Endothelial cell of umbilical vein (primary cell): ENCODE measurements around the gene TRPM3. TPM values are rescaled to one million over a fixed set of nuclear protein-coding genes. Genes with fewer than 3 reads are reported as not detected.

ENCODE experiments used
- BruUV-seq: library from RNA; stranded (reverse); fragments of 400-500 nt; replicated peaks from 2 replicates; lab custom pipeline; 2021; lab: Mats Ljungman, UMichigan
- CTCF ChIA-PET: fragments of 300-600, 350-600 bp; sonication (Branson Sonifier 250); formaldehyde crosslinking; loops from one replicate; lab custom pipeline; 2021; ENCODE audit warnings: antibody characterized with exemption, inconsistent platforms; lab: Charles Lee
- POLR2A ChIA-PET: fragments of 300-600, 350-600 bp; sonication (Branson Sonifier 250); formaldehyde crosslinking; loops from one replicate; lab custom pipeline; 2021; ENCODE audit warnings: antibody characterized with exemption, inconsistent platforms; lab: Charles Lee
- DNase-seq: peaks from one replicate; pipeline ENCODE4 v3.0.0-alpha.2; 2011; ENCODE audit warnings: low read depth, low spot score
- FAIRE-seq: peaks from 2 replicates; lab custom pipeline; 2011; peaks lifted over from hg19 to GRCh38; lab: Jason Lieb, UNC
- H2AFZ ChIP-seq: 2 replicates; pipeline ENCODE4 v1.6.0; 2012; ENCODE audit warnings: low read depth, low read length, control low read depth, inconsistent platforms
- H3K27ac ChIP-seq: 2 replicates; pipeline ENCODE4 v1.5.1; 2011; ENCODE audit warnings: low read depth, mild to moderate bottlenecking, control low read depth, low read length, moderate library complexity; ENCODE audit not compliant: insufficient read depth
- H3K27me3 ChIP-seq, 2 experiments: 2 replicates each; pipeline versions ENCODE4 v1.6.0 to v1.6.1; 2011; ENCODE audit warnings: low read length in 2 of 2, mixed read lengths in 1 of 2; ENCODE audit not compliant: control insufficient read depth in 2 of 2, insufficient read depth in 2 of 2
- H3K36me3 ChIP-seq, 2 experiments: 2 replicates in 1 of 2; 3 replicates in 1 of 2; pipeline ENCODE4 v1.5.1; 2011; ENCODE audit warnings: low read length in 2 of 2, mild to moderate bottlenecking in 1 of 2, moderate library complexity in 1 of 2; ENCODE audit not compliant: control insufficient read depth in 2 of 2, insufficient read depth in 2 of 2; ENCODE audit errors: extremely low read depth in 1 of 2
- H3K4me1 ChIP-seq: 3 replicates; pipeline ENCODE4 v1.5.1; 2011; ENCODE audit warnings: mild to moderate bottlenecking, low read length; ENCODE audit not compliant: control insufficient read depth, insufficient read depth; ENCODE audit errors: extremely low read depth
- H3K4me2 ChIP-seq: 2 replicates; pipeline ENCODE4 v1.6.1; 2011; ENCODE audit warnings: low read length, control low read depth, mixed read lengths; ENCODE audit not compliant: insufficient read depth
- H3K4me3 ChIP-seq, 3 experiments: fragments of 200-600 bp in 1 of 3; sonication (generic), shearing (Covaris generic) in 1 of 3; replicated peaks in 1 of 3; 2 replicates each; pipeline ENCODE4 v1.5.1; 2011 to 2016; ENCODE audit warnings: control low read depth in 3 of 3, low read length in 3 of 3, mild to moderate bottlenecking in 2 of 3, inconsistent platforms in 1 of 3, low read depth in 1 of 3, moderate library complexity in 1 of 3; ENCODE audit not compliant: insufficient read depth in 1 of 3
- H3K79me2 ChIP-seq: 2 replicates; pipeline ENCODE4 v1.6.0; 2012; ENCODE audit warnings: low read length, inconsistent platforms; ENCODE audit not compliant: control insufficient read depth, insufficient read depth
- H3K9ac ChIP-seq: replicated peaks from 2 replicates; pipeline ENCODE3; 2011; ENCODE audit warnings: low read length, control low read depth; ENCODE audit not compliant: insufficient read depth; ENCODE audit errors: extremely low read depth
- H3K9me1 ChIP-seq: replicated peaks from 3 replicates; pipeline ENCODE4 v1.6.0; 2011; ENCODE audit warnings: mild to moderate bottlenecking, low read length; ENCODE audit not compliant: control insufficient read depth, insufficient read depth; ENCODE audit errors: extremely low read depth
- H3K9me3 ChIP-seq: replicated peaks from 2 replicates; pipeline ENCODE4 v1.5.1; 2012; ENCODE audit warnings: low read length, inconsistent platforms; ENCODE audit not compliant: control insufficient read depth, insufficient read depth
- H4K20me1 ChIP-seq: replicated peaks from 2 replicates; pipeline ENCODE3; 2011; ENCODE audit warnings: mild to moderate bottlenecking, low read length; ENCODE audit not compliant: control insufficient read depth, insufficient read depth; ENCODE audit errors: extremely low read depth
- CTCF ChIP-seq, 2 donors: IDR thresholded peaks; 1 replicate in 1 of 2; 2 replicates in 1 of 2; pipeline ENCODE4 v1.5.1; 2011; ENCODE audit warnings: low read length in 2 of 2, mild to moderate bottlenecking in 2 of 2, moderate library complexity in 2 of 2, control low read depth in 1 of 2, inconsistent platforms in 1 of 2, low read depth in 1 of 2; ENCODE audit not compliant: insufficient read depth in 1 of 2; ENCODE audit errors: extremely low read depth in 1 of 2
- EZH2 ChIP-seq: IDR thresholded peaks from 2 replicates; pipeline ENCODE4 v1.6.1; 2012; ENCODE audit warnings: borderline replicate concordance, low read depth, mild to moderate bottlenecking, moderate library complexity, low read length, inconsistent platforms; ENCODE audit not compliant: severe bottlenecking
- FOS ChIP-seq: IDR thresholded peaks from 2 replicates; pipeline ENCODE4 v1.6.1; 2011; ENCODE audit warnings: mild to moderate bottlenecking, low read length, moderate library complexity, borderline replicate concordance; ENCODE audit not compliant: insufficient read depth
- GATA2 ChIP-seq: IDR thresholded peaks from 2 replicates; pipeline ENCODE4 v1.7.0; 2011; ENCODE audit warnings: low read depth, mild to moderate bottlenecking, moderate library complexity, mixed read lengths, low read length; ENCODE audit not compliant: insufficient read length, insufficient read depth
- JUN ChIP-seq: IDR thresholded peaks from 2 replicates; pipeline ENCODE4 v1.6.1; 2011; ENCODE audit warnings: borderline replicate concordance, low read depth; ENCODE audit not compliant: insufficient read length, insufficient read depth
- MAX ChIP-seq: IDR thresholded peaks from 2 replicates; pipeline ENCODE4 v1.6.1; 2011; ENCODE audit not compliant: insufficient read depth, insufficient read length
- MYC ChIP-seq: IDR thresholded peaks from one replicate; pipeline ENCODE4 v1.6.1; 2011; ENCODE audit warnings: mild to moderate bottlenecking, low read depth, low read length
- POLR2A ChIP-seq: IDR thresholded peaks from 2 replicates; pipeline ENCODE4 v1.6.1; 2012; ENCODE audit warnings: low read depth, mild to moderate bottlenecking, control low read depth, low read length
- POLR2AphosphoS5 ChIP-seq: IDR thresholded peaks from 2 replicates; pipeline ENCODE4 v1.6.1; 2012; ENCODE audit warnings: low read depth, mild to moderate bottlenecking, control low read depth, low read length, moderate library complexity; ENCODE audit not compliant: insufficient read depth
- dilution Hi-C: fragments of 300-500 bp; cut with MboI; formaldehyde crosslinking; loops from one replicate; pipeline ENCODE4 v1.15.0; 2019; ENCODE audit warnings: low sequenced_read_pairs; ENCODE audit not compliant: extremely low pct_ligation_motif_present
- intact Hi-C: fragments of 100-400 bp; cut with micrococcal nuclease; formaldehyde crosslinking; loops from one replicate; pipeline ENCODE4 v1.10.0; 2022
- polyA plus RNA-seq, 4 experiments: library from polyadenylated mRNA; depleted of rRNA in 3 of 4; stranded (reverse) in 3 of 4; unstranded in 1 of 4; fragments of >200 nt; gene quantifications; 2 replicates each; pipeline versions ENCODE4 v1.2.1 to v1.2.3, GENCODE V29; 2011 to 2012; ENCODE audit warnings: missing spikeins in 1 of 4
- total RNA-seq: library from RNA; stranded (reverse); gene quantifications from 2 replicates; pipeline ENCODE4 v1.2.3, GENCODE V29; 2021

The TRPM3 gene
- total and polyA plus RNA-seq, 2 donors (not counting 3 experiments of a cell fraction or from before 2014, with no cell fraction given) = 0.17 to 0.33 TPM

- Histone ChIP-seq H3K79me2 (no peaks in the 10 kb centered on the region), H4K20me1 (no peaks in the 10 kb centered on the region), H3K27ac (no peak overlapping the region), H3K4me3 (no peak overlapping the region), H3K27me3 (no peaks in the 10 kb centered on the region), H3K36me3 (no peaks in the 10 kb centered on the region), H3K9me1 (no peaks in the 10 kb centered on the region), H3K4me1 (no peaks in the 10 kb centered on the region), H3K9ac (no peak overlapping the region), H3K4me2 (no peak overlapping the region), H2AFZ (no peak overlapping the region), H3K9me3 (no peaks in the 10 kb centered on the region)
- FAIRE-seq (no peak), DNase-seq (no peak)
- dilution Hi-C loops (no loop called here), intact Hi-C loops (no loop called here)
- TF ChIP-seq GATA2 = no peak
- TF ChIP-seq POLR2A = no peak
- no peak for TF ChIP-seq EZH2
- no peak for TF ChIP-seq MYC
- TF ChIP-seq JUN = no peak
- BruUV-seq = no TSS peak
- POLR2A ChIA-PET = no interaction called here
- CTCF ChIA-PET = no interaction called here
Measured at GRCh38 chr9:70696694-70697335, 424.6 kb downstream of the TRPM3 start.

DNA sequence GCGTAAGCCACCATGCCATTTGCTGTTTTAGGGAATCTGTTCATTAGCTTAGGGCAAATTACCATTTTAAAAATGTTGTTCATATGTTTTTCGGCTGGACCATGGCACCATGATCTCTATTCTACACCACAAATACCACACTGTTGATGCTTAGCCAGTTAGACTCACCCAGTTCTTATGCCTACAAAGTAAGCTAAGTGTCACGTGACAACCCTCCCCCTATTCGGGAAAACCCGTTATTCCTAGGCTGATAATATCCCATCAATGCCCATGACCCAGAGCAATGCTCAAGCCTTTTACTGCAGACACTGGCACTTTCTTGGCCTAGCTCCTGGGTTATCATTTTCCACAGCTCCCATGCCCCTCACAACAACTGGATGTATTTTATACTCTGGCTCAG, 426.7 kb downstream of the TRPM3 start:
- BruUV-seq = no TSS peak
- H3K27me3 ChIP-seq = peaks cover 0 to 3% of the 10 kb centered on the region in 2 experiments
- no peaks in the 10 kb centered on the region for H3K36me3 ChIP-seq
- no peak overlapping the region for H3K4me2 ChIP-seq
- H3K9ac ChIP-seq = no peak overlapping the region
- H2AFZ ChIP-seq = no peak overlapping the region
- FAIRE-seq = no peak
- H3K9me3 ChIP-seq = no peaks in the 10 kb centered on the region
- no peak for DNase-seq
- H3K79me2 ChIP-seq = no peaks in the 10 kb centered on the region
- dilution Hi-C loops (no loop called here), intact Hi-C loops (no loop called here)
- H3K9me1 ChIP-seq = no peaks in the 10 kb centered on the region
- H3K4me1 ChIP-seq = no peaks in the 10 kb centered on the region
- H3K27ac ChIP-seq = no peak overlapping the region
- no peaks in the 10 kb centered on the region for H4K20me1 ChIP-seq
- no peak for TF ChIP-seq POLR2A
- TF ChIP-seq EZH2 = no peak
- no peak for TF ChIP-seq MAX
- no peak for TF ChIP-seq CTCF (IDR thresholded peaks at IDR 0.05; ENCODE audit: extremely low read depth in 1 of 2, insufficient read depth in 1 of 2, low read depth in 1 of 2, low read length in 2 of 2)
- TF ChIP-seq JUN = no peak
- no peak for TF ChIP-seq MYC
- TF ChIP-seq GATA2 = no peak
- no peak for TF ChIP-seq FOS
- no peak for TF ChIP-seq POLR2AphosphoS5
- CTCF ChIA-PET = no interaction called here
- POLR2A ChIA-PET = no interaction called here
- no peak overlapping the region for H3K4me3 ChIP-seq
